Activated naive CD8-positive, alpha-beta T cell treated with anti-CD3 and anti-CD28 coated beads for 36 hours (primary cell): ENCODE results near the gene DMXL2. TPM values are rescaled to one million over a fixed set of nuclear protein-coding genes. Genes with fewer than 3 reads are reported as not detected.
A peak's percentile ranks its signal among the peaks of the same experiment; 100 is the strongest.
"Not testable (repeated sequence)": the region's sequence is repeated elsewhere in the genome, so short reads cannot be mapped to it uniquely, and the experiment has no call there.

ENCODE experiments used
- DNase-seq: peaks from one replicate; pipeline ENCODE4 v3.0.0; 2021
- H3K27ac Mint-ChIP-seq: one replicate; pipeline ENCODE4 v1.8.0; 2022; ENCODE audit warnings: mild to moderate bottlenecking, moderate library complexity, mixed read lengths
- H3K27me3 Mint-ChIP-seq: one replicate; pipeline ENCODE4 v1.8.0; 2022; ENCODE audit warnings: mild to moderate bottlenecking, mixed read lengths
- H3K36me3 Mint-ChIP-seq: one replicate; pipeline ENCODE4 v1.8.0; 2021; ENCODE audit warnings: mild to moderate bottlenecking, mixed read lengths
- H3K4me1 Mint-ChIP-seq: one replicate; pipeline ENCODE4 v1.8.0; 2021; ENCODE audit warnings: mixed read lengths
- H3K4me3 Mint-ChIP-seq: one replicate; pipeline ENCODE4 v1.8.0; 2022; ENCODE audit warnings: mild to moderate bottlenecking, moderate library complexity, mixed read lengths
- H3K9me3 Mint-ChIP-seq: one replicate; pipeline ENCODE4 v1.8.0; 2022; ENCODE audit warnings: mixed read lengths
- total RNA-seq, 2 experiments: library from RNA; stranded (reverse); gene quantifications; one replicate each; pipeline ENCODE4 v1.2.3, GENCODE V29; 2021

DMXL2 gene
- 1 to 10 TPM; 5.7 to 7.2 TPM for total RNA-seq

GRCh38 chr15:51622604-51623370 is at the start of gene DMXL2:
Gene DMXL2, minus strand, starts transcription at chr15:51622771. Its CDS starts 226 bp downstream, at chr15:51622545.
- peaks cover 8% of the 10 kb centered on the region for H3K27me3 Mint-ChIP-seq
- H3K9me3 Mint-ChIP-seq: no peaks in the 10 kb centered on the region
- peak within 1 kb of the TSS; percentile 87 for H3K4me3 Mint-ChIP-seq
- peak within 1 kb of the TSS; percentile 75 for H3K27ac Mint-ChIP-seq
- no peaks in the 10 kb centered on the region for H3K36me3 Mint-ChIP-seq
- peaks cover 28% of the 10 kb centered on the region for H3K4me1 Mint-ChIP-seq
- peak; percentile 85 for DNase-seq

DNA sequence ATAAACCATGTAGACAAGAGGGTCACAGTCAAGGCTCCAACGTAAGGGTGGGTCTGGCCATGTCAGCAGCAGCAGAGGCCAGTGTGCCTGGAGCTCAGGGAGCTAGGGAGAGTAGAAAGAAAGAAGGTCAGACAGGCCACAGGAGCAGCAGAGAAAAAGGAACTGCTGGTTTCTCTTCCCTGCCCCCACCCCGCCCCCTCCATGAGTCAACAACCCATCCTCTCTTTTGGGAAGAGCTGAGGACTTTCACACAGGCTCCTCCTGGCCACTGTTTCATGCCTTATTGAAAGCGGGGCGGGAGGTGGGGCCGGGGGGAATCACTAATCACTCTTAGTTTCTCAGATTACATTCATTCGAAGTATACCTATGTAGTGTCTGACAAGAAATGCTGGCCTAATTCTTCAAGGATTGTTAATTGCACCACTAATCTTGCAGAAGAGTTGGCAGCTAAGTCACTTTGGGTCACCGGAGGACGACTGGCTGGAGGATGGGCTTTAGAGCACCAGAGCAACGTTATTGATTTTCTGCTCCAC is 49.6 kb upstream of the DMXL2 start:
- no peak overlapping the region for H3K27ac Mint-ChIP-seq
- peaks cover 4% of the 10 kb centered on the region for H3K4me1 Mint-ChIP-seq
- H3K36me3 Mint-ChIP-seq: no peaks in the 10 kb centered on the region
- peaks cover 20% of the 10 kb centered on the region for H3K27me3 Mint-ChIP-seq
- no peak overlapping the region for H3K4me3 Mint-ChIP-seq
- DNase-seq: no peak
- no peaks in the 10 kb centered on the region for H3K9me3 Mint-ChIP-seq

DNA sequence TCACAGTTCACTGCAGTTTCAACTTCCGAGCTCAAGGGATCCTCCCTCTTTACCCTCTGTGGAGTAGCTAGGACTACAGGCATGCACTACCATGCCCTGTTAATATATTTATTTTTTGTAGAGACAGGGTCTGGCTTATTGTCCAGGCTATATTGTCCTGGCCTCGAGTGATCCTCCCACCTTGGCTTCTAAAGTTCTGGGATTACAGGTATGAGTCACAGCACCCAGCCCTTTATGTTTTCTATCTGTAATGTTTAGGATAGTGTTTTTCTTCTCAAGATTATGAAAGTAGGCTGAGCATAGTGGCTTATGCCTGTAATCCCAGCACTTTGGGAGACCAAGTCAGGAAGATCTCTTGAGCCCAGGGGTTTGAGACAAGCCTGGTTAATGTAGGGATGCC is 46.8 kb upstream of the DMXL2 start:
- Mint-ChIP-seq H3K4me1 (peaks cover 4% of the 10 kb centered on the region), H3K9me3 (no peaks in the 10 kb centered on the region), H3K4me3 (no peak overlapping the region), H3K27me3 (peaks cover 20% of the 10 kb centered on the region), H3K27ac (no peak overlapping the region), H3K36me3 (no peaks in the 10 kb centered on the region)
- DNase-seq: no peak

DNA sequence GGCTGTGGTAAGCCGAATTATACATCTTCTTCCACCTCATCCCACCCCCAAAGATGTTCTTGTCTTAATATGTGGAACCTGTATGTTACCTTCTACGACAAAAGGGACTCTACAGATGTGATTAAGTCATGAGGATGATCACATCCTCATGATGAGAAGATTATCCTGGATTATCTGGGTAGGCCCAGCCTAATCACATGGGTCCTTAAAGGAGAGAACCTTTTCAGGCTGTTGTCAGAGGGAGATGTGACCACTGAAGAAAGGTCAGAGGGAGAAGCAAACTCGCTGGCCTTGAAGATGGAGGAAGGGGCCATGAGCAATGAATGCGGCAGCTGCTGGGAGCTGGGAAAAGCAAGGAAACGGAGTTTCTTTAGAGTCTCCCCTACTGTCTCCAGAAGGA is 45.9 kb upstream of the DMXL2 start:
- Mint-ChIP-seq H3K4me3 (no peak overlapping the region), H3K9me3 (no peaks in the 10 kb centered on the region), H3K27me3 (peaks cover 20% of the 10 kb centered on the region), H3K4me1 (peaks cover 4% of the 10 kb centered on the region), H3K36me3 (no peaks in the 10 kb centered on the region), H3K27ac (no peak overlapping the region)
- no peak for DNase-seq

DNA sequence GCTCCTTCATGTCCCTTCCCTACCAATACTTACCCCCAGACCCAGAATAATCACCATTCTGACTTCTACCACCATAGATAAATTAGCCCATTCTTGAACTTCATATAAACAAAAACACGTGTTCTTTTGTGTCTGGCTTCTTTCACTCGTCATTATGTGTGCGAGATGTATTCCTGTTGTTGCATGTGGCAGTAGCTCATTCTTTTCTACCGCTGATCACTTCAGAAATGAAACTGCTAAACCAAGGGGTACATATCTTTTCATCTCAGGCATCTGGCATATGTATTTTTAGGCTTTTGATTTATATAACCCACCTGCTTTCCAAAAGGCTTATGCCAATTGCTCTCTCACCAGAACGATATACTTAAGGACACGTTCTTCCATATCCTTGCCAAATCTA is 44.9 kb upstream of the DMXL2 start:
- peaks cover 4% of the 10 kb centered on the region for H3K4me1 Mint-ChIP-seq

DNA sequence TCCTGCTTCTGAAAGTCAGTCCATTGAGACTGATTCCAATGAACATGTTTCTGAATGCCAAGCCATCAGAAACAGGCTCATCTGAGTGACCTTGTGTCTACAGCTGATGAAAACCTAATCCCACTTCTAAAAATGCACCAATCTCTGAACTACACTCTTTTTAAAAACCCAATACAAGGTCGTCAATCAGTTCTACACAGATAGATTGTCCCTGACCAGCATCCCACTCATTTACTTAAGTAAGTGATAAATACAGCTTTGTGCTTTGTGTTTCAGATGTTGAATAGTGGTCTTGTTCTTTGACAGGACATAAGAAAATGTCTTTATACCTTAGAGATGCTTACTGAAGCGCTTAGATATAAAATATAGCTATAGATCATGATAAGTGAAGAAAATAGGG is 38.5 kb upstream of the DMXL2 start:
- Mint-ChIP-seq H3K4me1 (no peaks in the 10 kb centered on the region), H3K27me3 (no peaks in the 10 kb centered on the region), H3K9me3 (no peaks in the 10 kb centered on the region), H3K36me3 (no peaks in the 10 kb centered on the region), H3K27ac (no peak overlapping the region), H3K4me3 (no peak overlapping the region)
- no peak for DNase-seq

More for the DNA sequence above, 44.9 kb upstream of the DMXL2 start:
- no peak overlapping the region for H3K27ac Mint-ChIP-seq
- no peaks in the 10 kb centered on the region for H3K36me3 Mint-ChIP-seq
- no peak overlapping the region for H3K4me3 Mint-ChIP-seq
- H3K9me3 Mint-ChIP-seq: no peaks in the 10 kb centered on the region
- H3K27me3 Mint-ChIP-seq: peaks cover 20% of the 10 kb centered on the region
- no peak for DNase-seq

DNA sequence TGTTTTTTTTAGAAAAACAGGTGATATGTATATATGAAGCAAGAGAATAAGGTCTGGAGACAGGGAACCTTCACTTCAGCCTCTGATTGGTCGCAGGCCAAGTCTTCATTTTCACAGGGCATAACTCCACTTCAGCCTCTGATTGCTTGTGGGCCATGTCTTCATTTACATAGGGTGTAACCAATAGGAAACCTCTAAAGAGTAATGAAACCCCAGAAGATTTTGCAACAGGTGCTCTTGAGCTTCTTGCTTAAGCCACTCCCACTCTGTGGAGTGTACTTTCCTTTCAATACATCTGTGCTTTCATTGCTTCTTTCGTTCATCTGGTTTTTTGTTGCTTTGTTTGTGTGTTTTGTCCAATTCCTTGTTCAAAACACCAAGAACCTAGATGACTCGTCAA is 36.1 kb upstream of the DMXL2 start:
- no peaks in the 10 kb centered on the region for H3K9me3 Mint-ChIP-seq
- DNase-seq: no peak
- H3K36me3 Mint-ChIP-seq: no peaks in the 10 kb centered on the region
- H3K27ac Mint-ChIP-seq: no peak overlapping the region
- no peak overlapping the region for H3K4me3 Mint-ChIP-seq
- no peaks in the 10 kb centered on the region for H3K27me3 Mint-ChIP-seq
- no peaks in the 10 kb centered on the region for H3K4me1 Mint-ChIP-seq

DNA sequence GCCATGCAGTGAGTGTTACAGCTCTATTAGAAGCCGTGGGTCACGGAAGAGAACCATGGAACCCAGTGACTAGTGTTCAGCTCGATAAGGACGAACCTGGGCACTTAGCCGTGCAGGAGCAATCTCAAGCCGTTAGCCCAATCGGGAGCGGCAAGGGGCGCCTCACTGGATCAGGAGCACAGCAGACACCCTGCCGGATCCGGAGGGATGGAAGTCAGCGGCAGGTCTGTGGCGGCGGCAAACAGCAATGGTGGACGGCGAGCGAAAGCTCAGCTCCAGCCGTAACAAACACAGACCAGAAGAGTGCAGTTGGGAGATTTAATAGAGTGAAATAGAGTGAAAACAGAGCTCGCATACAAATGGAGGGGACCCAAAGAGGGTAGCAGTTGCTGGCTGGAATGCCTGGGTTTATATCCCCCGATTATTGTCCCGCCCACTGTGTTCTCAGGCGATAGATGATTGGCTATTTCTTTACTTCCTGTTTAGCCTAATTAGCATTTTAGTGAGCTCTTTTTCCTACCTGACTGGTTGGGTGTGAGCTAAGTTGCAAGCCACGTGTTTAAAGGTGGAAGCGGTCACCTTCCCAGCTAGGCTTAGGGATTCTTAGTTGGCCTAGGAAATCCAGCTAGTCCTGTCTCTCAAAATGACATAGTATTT is 33.0 kb upstream of the DMXL2 start:
- not testable (repeated sequence) for H3K27ac Mint-ChIP-seq, H3K36me3 Mint-ChIP-seq, H3K4me1 Mint-ChIP-seq, H3K27me3 Mint-ChIP-seq, H3K9me3 Mint-ChIP-seq, DNase-seq, H3K4me3 Mint-ChIP-seq

- Mint-ChIP-seq H3K36me3 (no peaks in the 10 kb centered on the region), H3K27ac (no peak overlapping the region), H3K27me3 (no peaks in the 10 kb centered on the region), H3K4me3 (no peak overlapping the region), H3K4me1 (no peaks in the 10 kb centered on the region), H3K9me3 (no peaks in the 10 kb centered on the region)
- no peak for DNase-seq
These were observed 29.6 kb upstream of the DMXL2 start for GRCh38 chr15:51652084-51652668.

DNA sequence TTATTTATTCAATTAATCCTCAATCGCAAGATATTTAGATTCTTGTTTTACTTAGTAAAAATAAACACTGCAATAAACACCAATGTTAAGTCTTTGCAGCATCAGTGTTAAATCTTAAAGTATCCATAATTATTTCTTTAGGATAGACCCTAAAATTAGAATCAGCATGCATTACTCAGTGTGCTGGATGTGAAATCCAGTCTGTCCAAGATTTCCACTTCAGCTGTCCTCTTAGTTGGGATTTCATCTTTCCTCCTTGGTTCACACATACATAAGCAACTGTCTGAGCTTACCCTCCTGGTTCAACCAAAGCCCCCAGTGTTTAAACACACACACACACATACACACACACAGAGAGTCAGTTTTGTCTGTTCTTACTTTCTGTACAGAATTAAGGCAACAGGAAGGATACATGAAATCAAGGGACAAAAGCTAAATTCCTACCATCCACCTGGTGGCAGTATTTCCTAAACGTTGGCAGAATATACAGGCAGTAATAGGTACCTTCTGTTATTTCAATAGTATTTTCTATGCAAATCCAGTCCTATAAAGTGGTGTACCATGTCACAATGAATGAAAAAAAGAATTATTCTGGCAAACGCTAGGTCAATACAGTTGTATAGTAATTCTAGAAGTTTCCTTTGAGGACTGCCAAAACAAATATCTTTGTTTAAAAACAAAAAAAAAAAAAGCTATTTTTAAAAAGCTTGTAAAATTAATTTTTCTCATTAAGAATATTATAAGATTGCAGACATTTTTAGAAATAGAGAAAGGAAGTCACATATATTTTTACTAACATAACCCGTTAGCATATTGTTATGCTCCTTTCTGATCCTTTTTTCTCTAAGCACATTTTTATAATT is 27.3 kb upstream of the DMXL2 start:
- Mint-ChIP-seq H3K9me3 (no peaks in the 10 kb centered on the region), H3K36me3 (no peaks in the 10 kb centered on the region), H3K4me3 (no peak overlapping the region), H3K27ac (no peak overlapping the region), H3K27me3 (no peaks in the 10 kb centered on the region), H3K4me1 (no peaks in the 10 kb centered on the region)
- peak; percentile 22 for DNase-seq

DNA sequence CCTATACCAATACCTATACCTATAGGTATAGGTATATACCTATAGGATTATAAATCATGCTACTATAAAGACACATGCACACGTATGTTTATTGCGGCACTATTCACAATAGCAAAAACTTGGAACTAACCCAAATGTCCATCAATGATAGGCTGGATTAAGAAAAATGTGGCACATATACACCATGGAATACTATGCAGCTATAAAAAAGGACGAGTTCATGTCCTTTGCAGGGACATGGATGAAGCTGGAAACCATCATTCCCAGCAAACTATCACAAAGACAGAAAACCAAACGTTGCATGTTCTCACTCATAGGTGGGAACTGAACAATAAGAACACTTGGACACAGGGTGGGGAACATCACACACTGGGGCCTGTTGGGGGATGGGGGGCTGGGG is 26.1 kb upstream of the DMXL2 start:
- H3K4me3 Mint-ChIP-seq: not testable (repeated sequence)

DNA sequence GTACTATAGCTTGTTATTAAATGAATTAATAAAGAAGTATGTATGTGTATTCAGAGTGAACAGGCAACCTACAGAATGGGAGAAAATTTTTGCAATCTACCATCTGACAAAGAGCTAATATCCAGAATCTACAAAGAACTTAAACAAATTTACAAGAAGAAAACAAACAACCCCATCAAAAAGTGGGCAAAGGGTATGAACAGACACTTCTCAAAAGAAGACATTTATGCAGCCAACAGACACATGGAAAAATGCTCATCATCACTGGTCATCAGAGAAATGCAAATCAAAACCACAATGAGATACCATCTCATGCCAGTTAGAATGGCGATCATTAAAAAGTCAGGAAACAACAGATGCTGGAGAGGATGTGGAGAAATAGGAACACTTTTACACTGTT is 25.5 kb upstream of the DMXL2 start:
- H3K27me3 Mint-ChIP-seq, H3K36me3 Mint-ChIP-seq, DNase-seq, H3K4me3 Mint-ChIP-seq, H3K4me1 Mint-ChIP-seq, H3K9me3 Mint-ChIP-seq, H3K27ac Mint-ChIP-seq: not testable (repeated sequence)

More for the DNA sequence above, 26.1 kb upstream of the DMXL2 start:
- not testable (repeated sequence) for H3K27me3 Mint-ChIP-seq, H3K27ac Mint-ChIP-seq, H3K36me3 Mint-ChIP-seq, H3K4me1 Mint-ChIP-seq, H3K9me3 Mint-ChIP-seq, DNase-seq

GRCh38 chr15:51647128-51647562 is 24.6 kb upstream of the DMXL2 start:
- Mint-ChIP-seq H3K27me3 (no peaks in the 10 kb centered on the region), H3K4me1 (no peaks in the 10 kb centered on the region), H3K36me3 (no peaks in the 10 kb centered on the region), H3K9me3 (no peaks in the 10 kb centered on the region), H3K4me3 (no peak overlapping the region), H3K27ac (no peak overlapping the region)
- no peak for DNase-seq

- no peaks in the 10 kb centered on the region for H3K27me3 Mint-ChIP-seq
- no peaks in the 10 kb centered on the region for H3K9me3 Mint-ChIP-seq
- no peak overlapping the region for H3K4me3 Mint-ChIP-seq
- no peak overlapping the region for H3K27ac Mint-ChIP-seq
- DNase-seq: no peak
- no peaks in the 10 kb centered on the region for H3K36me3 Mint-ChIP-seq
- no peaks in the 10 kb centered on the region for H3K4me1 Mint-ChIP-seq
These were observed 20.1 kb upstream of the DMXL2 start for GRCh38 chr15:51642696-51643095.
